Stimulated activated naive CD4-positive, alpha-beta T cell (primary cell): ENCODE measurements around the gene NPPC.

Experiments used
- DNase-seq, 6 experiments: peaks; one replicate each; lab custom pipeline; 2025; lab: John Stamatoyannopoulos, UW

The NPPC gene

GRCh38 chr2:231935207-231935524, 9.0 kb upstream of the NPPC start:
- DNase-seq = no peak

GRCh38 chr2:231934441-231935206, 8.4 kb upstream of the NPPC start:
- DNase-seq = no peak

- no peak for DNase-seq
Measured at GRCh38 chr2:231933916-231934401, 7.8 kb upstream of the NPPC start.

GRCh38 chr2:231932985-231933915, 7.1 kb upstream of the NPPC start:
- DNase-seq = no peak

- DNase-seq = no peak
Measured at GRCh38 chr2:231932711-231932970, 6.4 kb upstream of the NPPC start.

GRCh38 chr2:231931481-231931915, 5.3 kb upstream of the NPPC start:
- no peak for DNase-seq

- no peak for DNase-seq
Measured at GRCh38 chr2:231930593-231931281, 4.5 kb upstream of the NPPC start.

- no peak for DNase-seq
Measured at GRCh38 chr2:231929961-231930592, 3.9 kb upstream of the NPPC start.

GRCh38 chr2:231928901-231929725, 2.9 kb upstream of the NPPC start:
- no peak for DNase-seq

GRCh38 chr2:231928481-231928880, 2.3 kb upstream of the NPPC start:
- DNase-seq = no peak

GRCh38 chr2:231927566-231927890, 1.3 kb upstream of the NPPC start:
- DNase-seq = no peak

GRCh38 chr2:231926761-231927565, 767 bp upstream of the NPPC start:
- peak in 2 of 6 experiments; percentile 29 for DNase-seq

- DNase-seq = peak; percentile 18 to 76 (median 56)
Measured at GRCh38 chr2:231925303-231926179, 655 bp downstream of the NPPC start.

- DNase-seq = no peak
Measured at GRCh38 chr2:231924889-231925275, 1.3 kb downstream of the NPPC start.

- DNase-seq = no peak
Measured at GRCh38 chr2:231923951-231924888, 2.0 kb downstream of the NPPC start.

- no peak for DNase-seq
Measured at GRCh38 chr2:231923010-231923344, 3.2 kb downstream of the NPPC start.

GRCh38 chr2:231922311-231923009, 3.7 kb downstream of the NPPC start:
- no peak for DNase-seq

- DNase-seq = no peak
Measured at GRCh38 chr2:231920795-231921194, 5.4 kb downstream of the NPPC start.
